ENCODE results near the gene EPSTI1.

GRCh38 chr13:42895776-42896175 is 96.3 kb downstream of the EPSTI1 start:
- TF ChIP-seq CTCF (IDR thresholded peaks at IDR 0.05) (no peak), POLR2A (IDR thresholded peaks at IDR 0.05) (no peak)
